GM19372 (cell line): ENCODE data around the gene DYNC2LI1.

Experiments
- ATAC-seq: cut with Tn5 transposase; IDR thresholded peaks from one replicate; pipeline ENCODE4 v1.9.1; 2021; ENCODE audit warnings: mild to moderate bottlenecking, low read depth, moderate library complexity; ENCODE audit not compliant: unreplicated experiment

DYNC2LI1 gene

GRCh38 chr2:43762286-43762685 lies 11.6 kb upstream of the DYNC2LI1 start:
- no peak for ATAC-seq

GRCh38 chr2:43763091-43763490 lies 10.7 kb upstream of the DYNC2LI1 start:
- ATAC-seq, result no peak

GRCh38 chr2:43764086-43764705 lies 9.6 kb upstream of the DYNC2LI1 start:
- ATAC-seq, result no peak

GRCh38 chr2:43766006-43766405 lies 7.8 kb upstream of the DYNC2LI1 start:
- ATAC-seq, result no peak

GRCh38 chr2:43774617-43775016 lies 778 bp downstream of the DYNC2LI1 start:
- ATAC-seq, result no peak

- ATAC-seq, result no peak
Observed at GRCh38 chr2:43776324-43776723, 2.5 kb downstream of the DYNC2LI1 start.

- ATAC-seq, result no peak
Observed at GRCh38 chr2:43777306-43777926, 3.6 kb downstream of the DYNC2LI1 start.

- no peak for ATAC-seq
Observed at GRCh38 chr2:43778233-43778632, 4.4 kb downstream of the DYNC2LI1 start.

GRCh38 chr2:43787895-43788294 lies 14.1 kb downstream of the DYNC2LI1 start:
- no peak for ATAC-seq

- ATAC-seq, result no peak
Observed at GRCh38 chr2:43788646-43789045, 14.8 kb downstream of the DYNC2LI1 start.

- ATAC-seq, result no peak
Observed at GRCh38 chr2:43790147-43790546, 16.3 kb downstream of the DYNC2LI1 start.

GRCh38 chr2:43791035-43791765 lies 17.4 kb downstream of the DYNC2LI1 start:
- ATAC-seq, result no peak

GRCh38 chr2:43792653-43793052 lies 18.8 kb downstream of the DYNC2LI1 start:
- ATAC-seq, result no peak

- ATAC-seq, result no peak
Observed at GRCh38 chr2:43794956-43795355, 21.1 kb downstream of the DYNC2LI1 start.

GRCh38 chr2:43796206-43796605 lies 22.4 kb downstream of the DYNC2LI1 start:
- no peak for ATAC-seq

GRCh38 chr2:43798300-43798699 lies 24.5 kb downstream of the DYNC2LI1 start:
- ATAC-seq, result no peak

GRCh38 chr2:43800894-43801293 lies 27.1 kb downstream of the DYNC2LI1 start:
- ATAC-seq, result no peak

GRCh38 chr2:43802135-43802534 lies 28.3 kb downstream of the DYNC2LI1 start:
- no peak for ATAC-seq

- no peak for ATAC-seq
Observed at GRCh38 chr2:43803113-43803512, 29.3 kb downstream of the DYNC2LI1 start.

GRCh38 chr2:43806719-43807031 lies 32.8 kb downstream of the DYNC2LI1 start:
- no peak for ATAC-seq

- ATAC-seq, result no peak
Observed at GRCh38 chr2:43810452-43810851, 36.6 kb downstream of the DYNC2LI1 start.

- ATAC-seq, result no peak
Observed at GRCh38 chr2:43810888-43811287, 37.0 kb downstream of the DYNC2LI1 start.
